HG03064 (cell line): Measurements from ENCODE around the gene HMX2.

Experiments used
- ATAC-seq: cut with Tn5 transposase; IDR thresholded peaks from one replicate; pipeline ENCODE4 v1.9.1; 2021; ENCODE audit warnings: low read depth; ENCODE audit not compliant: unreplicated experiment

HMX2 gene

GRCh38 chr10:123147635-123148413, at the start of gene HMX2:
TSS of gene HMX2 (plus strand) at chr10:123148136. CDS start at chr10:123148379, 243 bp downstream.
- no peak for ATAC-seq

GRCh38 chr10:123100030-123100762, 47.7 kb upstream of the HMX2 start:
- no peak for ATAC-seq

- ATAC-seq = no peak
Measured at GRCh38 chr10:123101872-123102271, 46.1 kb upstream of the HMX2 start.

- no peak for ATAC-seq
Measured at GRCh38 chr10:123102673-123103072, 45.3 kb upstream of the HMX2 start.

- ATAC-seq = no peak
Measured at GRCh38 chr10:123103944-123104343, 44.0 kb upstream of the HMX2 start.

- ATAC-seq = no peak
Measured at GRCh38 chr10:123109466-123109865, 38.5 kb upstream of the HMX2 start.

GRCh38 chr10:123117644-123118417, 30.1 kb upstream of the HMX2 start:
- no peak for ATAC-seq

- ATAC-seq = no peak
Measured at GRCh38 chr10:123119081-123119480, 28.9 kb upstream of the HMX2 start.

- no peak for ATAC-seq
Measured at GRCh38 chr10:123126246-123126645, 21.7 kb upstream of the HMX2 start.

- ATAC-seq = no peak
Measured at GRCh38 chr10:123129618-123130271, 18.2 kb upstream of the HMX2 start.

GRCh38 chr10:123132576-123133477, 15.1 kb upstream of the HMX2 start:
- no peak for ATAC-seq

- no peak for ATAC-seq
Measured at GRCh38 chr10:123133541-123134342, 14.2 kb upstream of the HMX2 start.

GRCh38 chr10:123134343-123134914, 13.5 kb upstream of the HMX2 start:
- no peak for ATAC-seq

- no peak for ATAC-seq
Measured at GRCh38 chr10:123134915-123135414, 13.0 kb upstream of the HMX2 start.

- no peak for ATAC-seq
Measured at GRCh38 chr10:123135415-123136141, 12.4 kb upstream of the HMX2 start, which contains the start of gene HMX3. TSS of gene HMX3 (plus strand) at chr10:123135970. CDS start at chr10:123136051, 81 bp downstream.

GRCh38 chr10:123136221-123136805, 11.6 kb upstream of the HMX2 start:
- ATAC-seq = no peak
